ENCODE data around the gene MYO1E.

The MYO1E gene

GRCh38 chr15:59119625-59120024 is 253.0 kb downstream of the MYO1E start:
- DNase-seq, result no peak

GRCh38 chr15:59116771-59117170 is 255.9 kb downstream of the MYO1E start:
- DNase-seq, result no peak

GRCh38 chr15:59116141-59116540 is 256.5 kb downstream of the MYO1E start:
- no peak for DNase-seq

GRCh38 chr15:59115047-59115446 is 257.6 kb downstream of the MYO1E start:
- no peak for DNase-seq

- DNase-seq, result no peak
Observed at GRCh38 chr15:59111251-59111650, 261.4 kb downstream of the MYO1E start.

GRCh38 chr15:59105854-59106253 is 266.8 kb downstream of the MYO1E start:
- DNase-seq, result no peak

GRCh38 chr15:59104912-59105732 is 267.5 kb downstream of the MYO1E start, which contains the start of gene CCNB2:
Gene CCNB2 (plus strand): TSS chr15:59105146. CDS start chr15:59105269, 123 bp downstream.
- DNase-seq, result peak; percentile 70 to 72

GRCh38 chr15:59104602-59104911 is 268.1 kb downstream of the MYO1E start:
- DNase-seq, result no peak

- DNase-seq, result no peak
Observed at GRCh38 chr15:59099162-59099685, 273.4 kb downstream of the MYO1E start.

GRCh38 chr15:59096429-59096828 is 276.2 kb downstream of the MYO1E start:
- no peak for DNase-seq

GRCh38 chr15:59094077-59094476 is 278.6 kb downstream of the MYO1E start:
- no peak for DNase-seq

- DNase-seq, result no peak
Observed at GRCh38 chr15:59087731-59088130, 284.9 kb downstream of the MYO1E start.

Measured in stimulated activated CD4-positive, alpha-beta T cell treated with anti-CD3 and anti-CD28 coated beads, Interleukin-2, amount 100 ng/mL, for 48 hours (primary cell).